ENCODE data around the gene MIDN.

Gene MIDN

DNA sequence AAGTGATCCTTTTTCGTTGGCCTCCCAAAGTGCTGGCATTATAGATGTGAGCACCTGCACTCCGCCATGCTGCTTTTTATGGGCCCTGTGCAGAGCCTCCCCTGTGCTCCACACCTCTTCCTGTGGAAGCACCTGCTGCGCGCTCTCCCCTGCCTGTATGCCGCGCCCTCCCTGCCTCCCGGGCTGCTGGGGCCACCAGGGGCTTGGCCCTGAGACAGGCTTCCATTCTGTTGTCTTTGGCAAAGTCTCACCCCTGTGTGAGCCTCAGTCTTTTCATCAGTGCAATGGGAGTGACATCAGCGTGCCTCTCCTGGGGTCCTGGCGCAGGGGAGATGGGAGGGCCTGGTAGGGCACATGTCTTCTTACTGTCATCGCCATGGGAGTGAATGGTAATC, 28.2 kb downstream of the MIDN start:
- TF ChIP-seq, protein P1, sequence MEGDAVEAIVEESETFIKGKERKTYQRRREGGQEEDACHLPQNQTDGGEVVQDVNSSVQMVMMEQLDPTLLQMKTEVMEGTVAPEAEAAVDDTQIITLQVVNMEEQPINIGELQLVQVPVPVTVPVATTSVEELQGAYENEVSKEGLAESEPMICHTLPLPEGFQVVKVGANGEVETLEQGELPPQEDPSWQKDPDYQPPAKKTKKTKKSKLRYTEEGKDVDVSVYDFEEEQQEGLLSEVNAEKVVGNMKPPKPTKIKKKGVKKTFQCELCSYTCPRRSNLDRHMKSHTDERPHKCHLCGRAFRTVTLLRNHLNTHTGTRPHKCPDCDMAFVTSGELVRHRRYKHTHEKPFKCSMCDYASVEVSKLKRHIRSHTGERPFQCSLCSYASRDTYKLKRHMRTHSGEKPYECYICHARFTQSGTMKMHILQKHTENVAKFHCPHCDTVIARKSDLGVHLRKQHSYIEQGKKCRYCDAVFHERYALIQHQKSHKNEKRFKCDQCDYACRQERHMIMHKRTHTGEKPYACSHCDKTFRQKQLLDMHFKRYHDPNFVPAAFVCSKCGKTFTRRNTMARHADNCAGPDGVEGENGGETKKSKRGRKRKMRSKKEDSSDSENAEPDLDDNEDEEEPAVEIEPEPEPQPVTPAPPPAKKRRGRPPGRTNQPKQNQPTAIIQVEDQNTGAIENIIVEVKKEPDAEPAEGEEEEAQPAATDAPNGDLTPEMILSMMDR (IDR thresholded peaks at IDR 0.05; ENCODE audit: borderline replicate concordance, control extremely low read depth, extremely low read depth, insufficient read depth, missing control alignments) = no peak
- in situ Hi-C loops (cut with MboI; ENCODE audit: low sequenced_read_pairs, unreplicated experiment) = no loop called here
- DNase-seq (ENCODE audit: low spot score) = no peak

DNA sequence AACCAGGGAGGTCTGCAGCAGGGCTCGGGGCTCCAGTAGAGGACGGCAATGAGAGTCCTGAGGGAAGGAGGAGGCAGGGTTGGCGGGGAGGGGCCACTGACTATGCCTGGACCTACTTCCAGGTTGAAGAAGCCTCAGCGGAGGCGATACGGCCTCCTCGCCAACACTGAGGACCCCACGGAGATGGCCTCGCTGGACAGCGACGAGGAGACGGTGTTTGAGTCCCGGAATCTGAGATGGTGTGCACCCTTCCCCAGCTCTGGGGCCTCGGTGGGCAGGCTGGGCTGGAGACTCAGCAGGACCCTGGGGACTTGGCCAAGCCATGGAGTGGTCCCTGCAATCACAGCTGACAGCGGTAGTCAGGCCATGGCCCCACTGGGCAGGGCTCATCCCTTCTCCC, 28.7 kb downstream of the MIDN start:
- in situ Hi-C loops (cut with MboI; ENCODE audit: low sequenced_read_pairs, unreplicated experiment) = no loop called here
- TF ChIP-seq, protein P1 (IDR thresholded peaks at IDR 0.05; ENCODE audit: borderline replicate concordance, control extremely low read depth, extremely low read depth, insufficient read depth, missing control alignments) = no peak
- no peak for DNase-seq (ENCODE audit: low spot score)

DNA sequence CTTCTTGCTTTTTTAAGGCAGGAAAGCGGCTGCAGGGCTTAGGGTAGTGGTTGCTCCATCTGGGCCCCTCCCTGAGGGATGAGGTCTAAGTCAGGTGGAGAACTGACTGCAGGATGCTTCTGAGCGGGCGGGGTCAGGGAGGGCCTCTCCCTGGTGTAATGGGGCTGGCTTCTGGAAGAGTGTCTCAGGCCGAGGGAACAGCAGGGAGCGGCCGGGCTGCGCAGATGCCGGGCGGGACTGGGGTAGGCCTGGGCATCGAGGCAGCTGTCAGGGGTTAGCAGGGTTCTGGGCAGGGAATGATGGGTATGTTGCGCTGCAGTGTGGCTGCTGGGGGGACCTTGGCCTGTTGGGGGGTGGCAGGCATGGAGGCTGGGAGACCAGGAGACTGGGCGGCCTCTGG, 29.7 kb downstream of the MIDN start:
- in situ Hi-C loops (cut with MboI; ENCODE audit: low sequenced_read_pairs, unreplicated experiment) = no loop called here
- no peak for DNase-seq (ENCODE audit: low spot score)
- TF ChIP-seq, protein P1 (IDR thresholded peaks at IDR 0.05; ENCODE audit: borderline replicate concordance, control extremely low read depth, extremely low read depth, insufficient read depth, missing control alignments) = no peak

- in situ Hi-C loops (cut with MboI; ENCODE audit: low sequenced_read_pairs, unreplicated experiment) = no loop called here
- DNase-seq (ENCODE audit: low spot score) = no peak
- TF ChIP-seq, protein P1 (IDR thresholded peaks at IDR 0.05; ENCODE audit: borderline replicate concordance, control extremely low read depth, extremely low read depth, insufficient read depth, missing control alignments) = no peak
These were observed 30.6 kb downstream of the MIDN start for GRCh38 chr19:1278713-1279660.

DNA sequence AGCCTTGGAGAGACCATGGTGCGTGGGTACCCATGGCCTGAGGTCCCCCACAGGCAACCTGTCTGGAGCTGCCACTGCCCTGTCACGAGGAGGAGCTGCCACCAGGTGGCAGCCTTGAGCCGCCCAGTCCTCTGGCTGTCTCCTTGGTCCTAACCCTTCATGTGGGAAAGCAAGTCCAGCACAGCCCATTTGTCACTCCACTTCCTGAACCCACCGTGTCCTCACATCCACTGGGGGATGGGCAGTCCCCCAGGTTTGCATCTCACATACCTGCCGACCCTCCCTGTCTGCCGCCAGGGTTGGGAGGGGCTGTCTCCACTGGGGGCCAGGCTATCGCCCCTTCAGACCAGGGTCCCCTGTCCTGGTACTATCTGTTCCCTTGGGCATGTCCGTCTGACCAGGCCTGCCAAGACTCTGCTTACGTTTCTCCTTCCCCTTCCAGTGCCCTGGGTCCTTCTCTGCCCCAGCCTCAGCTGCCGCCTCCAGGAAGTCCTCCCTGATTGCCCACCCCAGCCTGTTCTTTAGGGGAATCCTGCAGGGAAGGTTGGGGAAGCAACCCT, 31.5 kb downstream of the MIDN start:
- DNase-seq (ENCODE audit: low spot score) = peak; percentile 92
- in situ Hi-C loops (cut with MboI; ENCODE audit: low sequenced_read_pairs, unreplicated experiment) = no loop called here
- TF ChIP-seq, protein P1 (IDR thresholded peaks at IDR 0.05; ENCODE audit: borderline replicate concordance, control extremely low read depth, extremely low read depth, insufficient read depth, missing control alignments) = peak; percentile 98

- DNase-seq (ENCODE audit: low spot score) = no peak
- in situ Hi-C loops (cut with MboI; ENCODE audit: low sequenced_read_pairs, unreplicated experiment) = no loop called here
- TF ChIP-seq, protein P1 (IDR thresholded peaks at IDR 0.05; ENCODE audit: borderline replicate concordance, control extremely low read depth, extremely low read depth, insufficient read depth, missing control alignments) = no peak
These were observed 32.5 kb downstream of the MIDN start for GRCh38 chr19:1280636-1281568.

Measured in GM13976 (cell line).